Upper lobe of right lung (tissue), 1 donor: ENCODE results near the gene PACRG. TPM values are rescaled to one million over a fixed set of nuclear protein-coding genes. Genes with fewer than 3 reads are reported as not detected.

Source experiments
- ATAC-seq: fragments of 200-7000 bp; cut with Tn5 transposase; one replicate; pipeline ENCODE4 v1.9.1; 2020; ENCODE audit warnings: mild to moderate bottlenecking, moderate library complexity
- DNase-seq: peaks from one replicate; pipeline ENCODE4 v3.0.0-alpha.2; 2020
- H3K27ac ChIP-seq: fragments of 200-600 bp; one replicate; pipeline ENCODE4 v1.8.0; 2022
- H3K27me3 ChIP-seq: fragments of 200-600 bp; one replicate; pipeline ENCODE4 v1.8.0; 2022; ENCODE audit warnings: mild to moderate bottlenecking
- H3K36me3 ChIP-seq: fragments of 200-600 bp; one replicate; pipeline ENCODE4 v1.8.0; 2022
- H3K4me1 ChIP-seq: fragments of 200-600 bp; one replicate; pipeline ENCODE4 v1.8.0; 2022
- H3K4me3 ChIP-seq: fragments of 200-600 bp; one replicate; pipeline ENCODE4 v1.8.0; 2022; ENCODE audit warnings: mild to moderate bottlenecking
- H3K9me3 ChIP-seq: fragments of 200-600 bp; one replicate; pipeline ENCODE4 v1.8.0; 2022
- intact Hi-C: fragments of 100-400 bp; cut with DNase I; formaldehyde crosslinking; loops from one replicate; pipeline ENCODE4 v1.11.0; 2022
- total RNA-seq: library from RNA; stranded (reverse); fragmentation: NEBNext Ultra II Directional; extraction: Animal tissue kit (Norgen Biotek cat#: 25700); gene quantifications from one replicate; pipeline ENCODE4 v1.2.1, GENCODE V29; 2021
- TF ChIP-seq, protein P1 (sequence below): fragments of 200-600 bp; IDR thresholded peaks from one replicate; pipeline ENCODE4 v1.8.0; 2022; ENCODE audit warnings: antibody characterized with exemption
- donor health status: DM: no; HTN: yes; CAD: no; lungs with severe emphysema.

The PACRG gene
- total RNA-seq, 1 donor from 2014 or later = 1.5 TPM

DNA sequence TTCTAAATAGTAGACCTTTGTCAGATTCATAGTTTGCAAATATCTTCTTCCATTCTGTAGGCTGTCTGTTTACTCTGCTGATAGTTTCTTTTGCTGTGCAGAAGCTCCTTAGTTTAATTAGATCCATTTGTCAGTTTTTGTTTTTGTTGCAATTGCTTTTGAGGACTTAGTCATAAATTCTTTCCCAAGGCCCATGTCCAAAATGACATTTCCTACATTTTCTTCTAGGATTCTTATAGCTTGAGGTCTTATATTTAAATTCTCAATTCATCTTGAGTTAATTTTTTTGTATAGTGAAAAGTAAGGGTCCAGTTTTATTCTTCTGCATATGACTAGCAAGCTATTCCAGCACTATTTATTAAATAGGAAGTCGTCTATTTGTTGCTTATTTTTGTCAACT is 287.0 kb downstream of the PACRG start:
- ATAC-seq (no peak), DNase-seq (no peak)
- Histone ChIP-seq H3K36me3 (no peaks in the 10 kb centered on the region), H3K4me3 (no peak overlapping the region), H3K27ac (no peak overlapping the region), H3K4me1 (no peaks in the 10 kb centered on the region), H3K9me3 (no peaks in the 10 kb centered on the region), H3K27me3 (no peaks in the 10 kb centered on the region)
- TF ChIP-seq, protein P1, sequence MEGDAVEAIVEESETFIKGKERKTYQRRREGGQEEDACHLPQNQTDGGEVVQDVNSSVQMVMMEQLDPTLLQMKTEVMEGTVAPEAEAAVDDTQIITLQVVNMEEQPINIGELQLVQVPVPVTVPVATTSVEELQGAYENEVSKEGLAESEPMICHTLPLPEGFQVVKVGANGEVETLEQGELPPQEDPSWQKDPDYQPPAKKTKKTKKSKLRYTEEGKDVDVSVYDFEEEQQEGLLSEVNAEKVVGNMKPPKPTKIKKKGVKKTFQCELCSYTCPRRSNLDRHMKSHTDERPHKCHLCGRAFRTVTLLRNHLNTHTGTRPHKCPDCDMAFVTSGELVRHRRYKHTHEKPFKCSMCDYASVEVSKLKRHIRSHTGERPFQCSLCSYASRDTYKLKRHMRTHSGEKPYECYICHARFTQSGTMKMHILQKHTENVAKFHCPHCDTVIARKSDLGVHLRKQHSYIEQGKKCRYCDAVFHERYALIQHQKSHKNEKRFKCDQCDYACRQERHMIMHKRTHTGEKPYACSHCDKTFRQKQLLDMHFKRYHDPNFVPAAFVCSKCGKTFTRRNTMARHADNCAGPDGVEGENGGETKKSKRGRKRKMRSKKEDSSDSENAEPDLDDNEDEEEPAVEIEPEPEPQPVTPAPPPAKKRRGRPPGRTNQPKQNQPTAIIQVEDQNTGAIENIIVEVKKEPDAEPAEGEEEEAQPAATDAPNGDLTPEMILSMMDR = no peak
- intact Hi-C loops = no loop called here

DNA sequence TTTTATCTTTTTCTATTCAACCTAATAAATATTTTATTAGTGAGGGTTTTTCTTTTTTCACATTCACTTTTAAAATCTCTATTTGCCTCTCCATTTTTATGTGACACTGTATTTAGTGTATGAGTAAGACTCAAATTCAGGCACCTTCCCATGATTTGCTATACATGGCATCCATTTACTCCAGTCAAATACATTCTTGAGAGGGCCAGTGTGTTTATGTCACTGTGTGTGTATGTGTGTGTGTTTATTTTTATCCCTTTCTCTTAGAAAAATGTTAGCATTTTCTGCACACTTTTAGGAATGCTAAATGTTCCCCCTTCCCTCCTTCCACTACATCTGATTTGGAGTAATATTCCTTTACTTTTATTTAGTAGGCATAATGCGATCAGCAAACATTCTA is 290.0 kb downstream of the PACRG start:
- TF ChIP-seq, protein P1 = no peak
- H3K4me3 ChIP-seq = no peak overlapping the region
- no peak for DNase-seq
- no peaks in the 10 kb centered on the region for H3K9me3 ChIP-seq
- no peak for ATAC-seq
- H3K27me3 ChIP-seq = no peaks in the 10 kb centered on the region
- no peaks in the 10 kb centered on the region for H3K4me1 ChIP-seq
- H3K36me3 ChIP-seq = no peaks in the 10 kb centered on the region
- no peak overlapping the region for H3K27ac ChIP-seq
- intact Hi-C loops = no loop called here

DNA sequence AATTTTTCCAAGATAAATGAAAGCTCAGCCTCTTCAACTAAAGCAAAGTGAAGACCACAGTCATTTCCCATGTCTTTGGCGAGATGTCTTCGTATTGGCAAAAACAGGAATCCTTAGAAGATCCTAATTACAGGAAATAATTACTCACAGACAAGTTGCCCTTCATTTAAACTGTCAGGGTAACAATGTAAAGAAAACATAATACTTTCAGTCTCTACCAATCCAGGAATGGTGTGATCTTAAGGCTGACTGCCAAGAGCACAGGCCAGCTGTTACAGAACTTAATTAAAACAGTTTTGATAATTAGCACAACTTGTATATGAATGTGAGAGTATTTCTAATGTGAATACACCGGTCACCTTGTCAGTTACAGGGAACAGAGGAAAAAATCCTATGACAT is 292.2 kb downstream of the PACRG start:
- peaks cover 9% of the 10 kb centered on the region for H3K9me3 ChIP-seq
- intact Hi-C loops = no loop called here
- H3K4me1 ChIP-seq = no peaks in the 10 kb centered on the region
- no peak overlapping the region for H3K27ac ChIP-seq
- TF ChIP-seq, protein P1 = no peak
- H3K36me3 ChIP-seq = no peaks in the 10 kb centered on the region
- H3K27me3 ChIP-seq = no peaks in the 10 kb centered on the region
- DNase-seq = no peak
- H3K4me3 ChIP-seq = no peak overlapping the region
- no peak for ATAC-seq

DNA sequence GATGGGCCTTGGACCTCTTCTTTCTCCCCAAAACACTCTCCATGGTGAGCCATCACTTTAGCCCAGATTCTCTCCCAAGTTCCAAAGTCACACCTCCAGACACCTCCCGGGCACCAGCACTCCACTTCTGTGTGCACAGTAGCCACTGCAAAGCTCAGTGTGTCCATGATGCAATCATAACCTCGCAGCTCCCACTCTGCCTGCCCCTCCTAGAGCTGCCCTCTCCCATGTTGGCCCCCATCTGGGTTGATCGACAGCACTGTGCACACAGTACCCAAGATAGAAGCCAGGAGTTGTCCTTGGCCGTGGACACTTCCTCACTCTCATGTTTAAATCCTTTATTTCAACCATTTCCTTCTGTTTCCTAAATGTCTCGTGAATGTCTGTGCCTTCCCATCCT is 293.3 kb downstream of the PACRG start:
- DNase-seq (no peak), ATAC-seq (no peak)
- Histone ChIP-seq H3K27me3 (no peaks in the 10 kb centered on the region), H3K4me1 (no peaks in the 10 kb centered on the region), H3K9me3 (peaks cover 9% of the 10 kb centered on the region), H3K36me3 (no peaks in the 10 kb centered on the region), H3K27ac (no peak overlapping the region), H3K4me3 (no peak overlapping the region)
- intact Hi-C loops = no loop called here
- TF ChIP-seq, protein P1 = no peak

DNA sequence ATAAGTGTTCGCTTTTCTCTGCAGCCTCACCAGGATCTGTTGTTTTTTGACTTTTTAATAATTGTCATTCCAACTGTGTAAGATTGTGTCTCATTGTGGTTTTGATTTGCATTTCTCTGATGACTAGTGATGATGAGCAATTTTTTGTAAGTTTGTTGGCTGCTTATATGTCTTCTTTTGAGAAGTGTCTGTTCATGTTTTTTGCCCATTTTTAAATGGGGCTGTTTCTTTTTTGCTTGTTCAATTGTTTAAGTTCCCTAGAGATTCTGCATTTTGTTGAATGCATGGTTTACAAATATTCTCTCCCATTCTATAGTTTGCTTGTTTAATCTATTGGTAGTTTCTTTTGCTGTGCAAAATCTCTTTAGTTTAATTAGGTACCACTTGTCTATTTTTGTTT is 295.9 kb downstream of the PACRG start:
- H3K27ac ChIP-seq = no peak overlapping the region
- no peak overlapping the region for H3K4me3 ChIP-seq
- peaks cover 9% of the 10 kb centered on the region for H3K9me3 ChIP-seq
- no peaks in the 10 kb centered on the region for H3K36me3 ChIP-seq
- H3K4me1 ChIP-seq = no peaks in the 10 kb centered on the region
- no peaks in the 10 kb centered on the region for H3K27me3 ChIP-seq
- ATAC-seq (no peak), DNase-seq (no peak)
- intact Hi-C loops = no loop called here
- TF ChIP-seq, protein P1 = no peak

DNA sequence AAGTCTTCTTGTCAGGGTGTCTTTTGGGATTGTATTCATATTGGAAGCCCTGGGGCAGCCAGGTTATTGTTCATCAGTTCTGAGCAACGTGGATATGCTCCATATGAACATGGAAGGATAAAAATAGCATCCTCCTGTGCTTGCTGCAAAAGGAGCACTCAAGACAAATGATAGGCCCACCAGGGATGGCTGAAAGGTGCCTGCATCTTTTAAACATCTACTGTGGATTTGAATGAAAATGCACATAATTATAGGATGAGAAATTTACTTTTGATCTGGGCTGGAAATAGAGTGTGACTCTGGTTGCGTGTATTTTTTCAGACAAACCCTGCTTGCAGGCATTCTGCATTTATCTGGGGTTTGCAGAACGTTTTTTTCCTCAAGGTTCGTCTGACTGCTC is 299.1 kb downstream of the PACRG start:
- TF ChIP-seq, protein P1 = no peak
- H3K27ac ChIP-seq = no peak overlapping the region
- no peak overlapping the region for H3K4me3 ChIP-seq
- intact Hi-C loops = no loop called here
- ATAC-seq = no peak
- peaks cover 9% of the 10 kb centered on the region for H3K9me3 ChIP-seq
- DNase-seq = no peak
- no peaks in the 10 kb centered on the region for H3K36me3 ChIP-seq
- H3K4me1 ChIP-seq = no peaks in the 10 kb centered on the region
- no peaks in the 10 kb centered on the region for H3K27me3 ChIP-seq
